Type B pancreatic cell (in vitro differentiated cells): ENCODE measurements around the gene TCAP. TPM values are rescaled to one million over a fixed set of nuclear protein-coding genes. Genes with fewer than 3 reads are reported as not detected.

Experiments
- DNase-seq: peaks from one replicate; pipeline ENCODE4 v3.0.0; 2021; ENCODE audit warnings: mixed read lengths; ENCODE audit not compliant: unreplicated experiment; ENCODE audit errors: extremely low spot score
- H3K27ac Mint-ChIP-seq: 2 replicates; pipeline ENCODE4 v1.8.0; 2021; ENCODE audit warnings: mild to moderate bottlenecking, mixed read lengths
- H3K27me3 Mint-ChIP-seq: 2 replicates; pipeline ENCODE4 v1.8.0; 2021; ENCODE audit warnings: mixed read lengths
- H3K36me3 Mint-ChIP-seq: 2 replicates; pipeline ENCODE4 v1.8.0; 2021; ENCODE audit warnings: mixed read lengths
- H3K4me1 Mint-ChIP-seq: one replicate; pipeline ENCODE4 v1.8.0; 2021; ENCODE audit warnings: mixed read lengths; ENCODE audit not compliant: unreplicated experiment
- H3K4me3 Mint-ChIP-seq: 2 replicates; pipeline ENCODE4 v1.8.0; 2021; ENCODE audit warnings: mild to moderate bottlenecking, mixed read lengths
- H3K9me3 Mint-ChIP-seq: 2 replicates; pipeline ENCODE4 v1.8.0; 2021; ENCODE audit warnings: mixed read lengths
- total RNA-seq: library from RNA; stranded (reverse); gene quantifications from 2 replicates; pipeline ENCODE4 v1.2.1, GENCODE V29; 2021; ENCODE audit warnings: low replicate concordance
- TF ChIP-seq, protein P1 (sequence below): fragments of 200-600 bp; sonication (generic); conservative IDR thresholded peaks from 2 replicates; pipeline ENCODE4 v1.5.0; 2021; ENCODE audit warnings: antibody characterized with exemption, mild to moderate bottlenecking

The TCAP gene
- total RNA-seq, 1 donor from 2014 or later: 2.4 TPM

DNA sequence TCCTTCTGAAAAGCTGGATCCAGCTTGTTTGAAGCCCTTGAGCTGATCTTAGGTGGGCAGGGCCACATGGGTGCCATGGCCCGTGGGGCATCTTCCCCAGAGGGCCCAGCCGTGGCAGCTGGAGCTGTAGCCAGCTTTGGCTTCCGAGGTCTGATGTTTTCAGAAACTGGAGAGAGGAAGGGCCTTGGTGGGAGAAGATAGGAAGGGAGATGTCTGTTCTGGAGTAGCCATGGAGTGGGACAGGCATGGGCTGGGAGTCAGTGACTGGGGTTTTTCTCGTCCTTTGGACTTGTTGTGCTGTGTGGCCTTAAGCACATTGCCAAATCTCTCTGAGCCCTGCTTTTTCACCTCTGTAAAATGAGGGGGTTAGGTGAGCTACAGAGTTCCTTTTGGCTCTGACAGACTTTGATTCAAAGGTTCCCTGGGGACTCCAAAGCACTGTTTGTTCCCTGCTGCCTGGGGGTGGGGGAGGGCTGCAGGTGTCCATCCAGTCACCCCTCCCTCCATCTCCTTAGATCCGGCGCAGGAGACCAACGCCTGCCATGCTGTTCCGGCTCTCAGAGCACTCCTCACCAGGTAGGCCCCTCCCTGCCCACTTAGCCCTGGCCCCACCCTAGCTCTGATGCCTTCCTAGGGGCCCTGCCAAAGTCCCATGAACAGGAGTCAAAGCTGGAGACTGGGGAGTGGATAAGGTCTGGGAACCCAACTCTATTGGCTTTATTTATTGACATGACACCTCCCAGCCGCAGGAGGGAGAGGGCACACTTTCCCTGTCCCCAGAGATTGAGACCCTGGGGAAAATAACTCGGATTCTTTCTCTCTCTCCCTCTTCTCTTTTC, 36.3 kb upstream of the TCAP start:
- no peaks in the 10 kb centered on the region for H3K9me3 Mint-ChIP-seq
- H3K27ac Mint-ChIP-seq: no peak overlapping the region
- TF ChIP-seq, protein P1, sequence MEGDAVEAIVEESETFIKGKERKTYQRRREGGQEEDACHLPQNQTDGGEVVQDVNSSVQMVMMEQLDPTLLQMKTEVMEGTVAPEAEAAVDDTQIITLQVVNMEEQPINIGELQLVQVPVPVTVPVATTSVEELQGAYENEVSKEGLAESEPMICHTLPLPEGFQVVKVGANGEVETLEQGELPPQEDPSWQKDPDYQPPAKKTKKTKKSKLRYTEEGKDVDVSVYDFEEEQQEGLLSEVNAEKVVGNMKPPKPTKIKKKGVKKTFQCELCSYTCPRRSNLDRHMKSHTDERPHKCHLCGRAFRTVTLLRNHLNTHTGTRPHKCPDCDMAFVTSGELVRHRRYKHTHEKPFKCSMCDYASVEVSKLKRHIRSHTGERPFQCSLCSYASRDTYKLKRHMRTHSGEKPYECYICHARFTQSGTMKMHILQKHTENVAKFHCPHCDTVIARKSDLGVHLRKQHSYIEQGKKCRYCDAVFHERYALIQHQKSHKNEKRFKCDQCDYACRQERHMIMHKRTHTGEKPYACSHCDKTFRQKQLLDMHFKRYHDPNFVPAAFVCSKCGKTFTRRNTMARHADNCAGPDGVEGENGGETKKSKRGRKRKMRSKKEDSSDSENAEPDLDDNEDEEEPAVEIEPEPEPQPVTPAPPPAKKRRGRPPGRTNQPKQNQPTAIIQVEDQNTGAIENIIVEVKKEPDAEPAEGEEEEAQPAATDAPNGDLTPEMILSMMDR: no peak
- peak overlapping the region; percentile 55 for H3K4me3 Mint-ChIP-seq
- peaks cover 11% of the 10 kb centered on the region for H3K4me1 Mint-ChIP-seq
- H3K36me3 Mint-ChIP-seq: no peaks in the 10 kb centered on the region
- peaks cover 56% of the 10 kb centered on the region for H3K27me3 Mint-ChIP-seq
- DNase-seq: no peak

DNA sequence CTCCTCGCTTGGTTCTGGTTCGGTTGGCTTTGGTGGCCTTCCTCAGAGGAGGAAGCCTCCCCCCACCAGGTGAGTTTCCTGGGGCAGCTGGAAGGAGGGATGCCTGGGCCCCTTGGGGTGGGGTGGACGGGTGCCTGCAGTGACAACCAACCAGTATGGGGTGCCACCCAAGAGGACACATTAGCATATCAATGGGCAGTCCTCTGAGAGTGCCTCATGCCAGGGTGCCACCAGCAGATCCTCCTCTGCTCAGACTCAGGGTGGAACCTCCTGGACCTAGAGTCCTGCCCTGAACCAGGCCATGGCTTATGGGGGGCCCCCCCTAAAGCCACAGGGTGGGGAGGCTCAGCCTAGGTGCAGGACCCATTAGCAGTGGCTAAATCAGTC, 35.7 kb upstream of the TCAP start:
- H3K27me3 Mint-ChIP-seq: peaks cover 54% of the 10 kb centered on the region
- H3K27ac Mint-ChIP-seq: no peak overlapping the region
- no peaks in the 10 kb centered on the region for H3K36me3 Mint-ChIP-seq
- TF ChIP-seq, protein P1: no peak
- DNase-seq: no peak
- no peak overlapping the region for H3K4me3 Mint-ChIP-seq
- H3K4me1 Mint-ChIP-seq: peaks cover 11% of the 10 kb centered on the region
- H3K9me3 Mint-ChIP-seq: no peaks in the 10 kb centered on the region

DNA sequence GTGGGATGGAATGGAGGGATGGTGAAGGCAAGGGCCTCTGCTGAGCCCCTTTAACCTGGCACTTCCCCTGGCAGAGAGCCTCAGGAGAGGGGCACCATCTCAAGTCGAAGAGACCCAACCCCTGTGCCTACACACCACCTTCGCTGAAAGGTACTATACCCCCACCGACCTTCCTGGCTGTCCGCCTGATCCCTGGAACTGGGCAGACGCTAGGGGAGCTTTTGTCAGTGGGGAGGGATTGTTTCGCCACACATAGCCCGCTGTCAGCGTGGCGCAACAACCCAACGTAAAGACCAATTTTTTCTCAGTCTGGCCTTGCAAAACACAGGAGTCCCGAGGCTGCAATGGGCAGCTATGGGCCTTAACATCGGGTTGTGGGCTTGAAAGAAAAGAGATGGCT, 35.3 kb upstream of the TCAP start:
- TF ChIP-seq, protein P1: no peak
- Mint-ChIP-seq H3K9me3 (no peaks in the 10 kb centered on the region), H3K27me3 (peaks cover 50% of the 10 kb centered on the region), H3K4me3 (no peak overlapping the region), H3K4me1 (peaks cover 11% of the 10 kb centered on the region), H3K36me3 (no peaks in the 10 kb centered on the region), H3K27ac (no peak overlapping the region)
- DNase-seq: no peak

DNA sequence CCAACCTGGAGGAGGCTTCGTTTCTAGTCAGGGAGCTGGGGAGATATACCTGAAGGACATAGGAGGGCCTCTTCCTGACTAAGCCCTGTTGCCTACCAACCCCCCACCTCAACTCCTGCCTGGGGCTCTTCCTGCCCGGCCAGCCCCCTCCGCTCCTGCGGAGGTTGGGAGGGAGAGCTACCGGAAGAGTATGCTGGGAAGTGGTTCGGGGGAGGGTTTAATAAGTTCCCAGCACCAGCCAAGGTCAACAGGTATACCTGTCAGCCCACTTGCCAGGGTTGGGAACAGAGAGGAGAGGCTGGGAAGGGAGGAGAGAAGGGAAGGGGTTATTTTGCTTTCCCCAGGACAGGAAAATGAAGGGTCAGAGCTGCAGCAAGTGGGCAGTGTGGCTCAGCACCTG, 33.7 kb upstream of the TCAP start:
- no peaks in the 10 kb centered on the region for H3K9me3 Mint-ChIP-seq
- no peaks in the 10 kb centered on the region for H3K36me3 Mint-ChIP-seq
- peak overlapping the region; percentile 48 for H3K27ac Mint-ChIP-seq
- peak overlapping the region; percentile 37 for H3K4me3 Mint-ChIP-seq
- H3K27me3 Mint-ChIP-seq: peaks cover 35% of the 10 kb centered on the region
- H3K4me1 Mint-ChIP-seq: peaks cover 11% of the 10 kb centered on the region
- TF ChIP-seq, protein P1: no peak
- no peak for DNase-seq

DNA sequence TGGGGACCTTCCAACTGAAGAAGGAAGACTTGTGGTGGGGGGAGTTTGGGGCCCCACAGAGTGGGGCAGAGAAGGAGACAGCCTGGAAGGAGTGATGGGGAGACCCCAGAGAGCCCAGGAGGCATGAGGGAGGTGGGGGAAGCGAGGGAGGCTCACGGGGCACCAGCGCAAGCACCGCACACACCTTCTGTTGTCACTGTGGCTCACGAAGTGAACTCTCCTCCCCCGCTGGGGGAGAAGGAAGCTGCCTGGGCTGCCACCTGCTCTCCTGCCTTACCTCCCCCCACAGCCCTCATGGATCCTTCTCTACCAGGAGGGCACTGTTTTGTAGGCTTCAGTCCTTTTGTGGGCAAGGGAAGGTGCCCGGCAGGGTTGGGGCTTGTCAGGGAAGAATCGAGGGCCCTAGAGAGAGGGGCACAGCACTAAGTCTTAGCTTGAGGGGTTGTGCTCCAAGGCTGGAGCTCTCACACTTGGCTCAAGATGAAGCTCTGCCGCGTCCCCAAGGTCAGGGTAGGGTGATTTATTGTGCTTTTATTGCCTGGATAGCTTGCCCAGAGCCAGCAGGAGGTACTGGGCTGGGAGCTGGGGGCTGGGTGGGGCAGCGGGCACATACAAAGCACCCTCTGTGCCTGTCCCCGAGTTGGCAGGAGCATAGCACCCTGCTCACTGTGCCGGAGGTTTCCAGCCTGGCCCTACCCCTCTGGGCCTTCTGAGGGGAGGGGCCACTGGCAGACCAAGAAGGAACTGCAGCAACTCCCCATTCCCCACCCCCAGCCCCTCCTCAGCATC, 32.8 kb upstream of the TCAP start:
- Mint-ChIP-seq H3K36me3 (no peaks in the 10 kb centered on the region), H3K27me3 (peaks cover 28% of the 10 kb centered on the region), H3K9me3 (no peaks in the 10 kb centered on the region), H3K27ac (peak overlapping the region; percentile 48), H3K4me1 (peaks cover 11% of the 10 kb centered on the region), H3K4me3 (no peak overlapping the region)
- TF ChIP-seq, protein P1: no peak
- no peak for DNase-seq
